ENCODE data around the gene SPDYE4.

- TF ChIP-seq, protein P1, sequence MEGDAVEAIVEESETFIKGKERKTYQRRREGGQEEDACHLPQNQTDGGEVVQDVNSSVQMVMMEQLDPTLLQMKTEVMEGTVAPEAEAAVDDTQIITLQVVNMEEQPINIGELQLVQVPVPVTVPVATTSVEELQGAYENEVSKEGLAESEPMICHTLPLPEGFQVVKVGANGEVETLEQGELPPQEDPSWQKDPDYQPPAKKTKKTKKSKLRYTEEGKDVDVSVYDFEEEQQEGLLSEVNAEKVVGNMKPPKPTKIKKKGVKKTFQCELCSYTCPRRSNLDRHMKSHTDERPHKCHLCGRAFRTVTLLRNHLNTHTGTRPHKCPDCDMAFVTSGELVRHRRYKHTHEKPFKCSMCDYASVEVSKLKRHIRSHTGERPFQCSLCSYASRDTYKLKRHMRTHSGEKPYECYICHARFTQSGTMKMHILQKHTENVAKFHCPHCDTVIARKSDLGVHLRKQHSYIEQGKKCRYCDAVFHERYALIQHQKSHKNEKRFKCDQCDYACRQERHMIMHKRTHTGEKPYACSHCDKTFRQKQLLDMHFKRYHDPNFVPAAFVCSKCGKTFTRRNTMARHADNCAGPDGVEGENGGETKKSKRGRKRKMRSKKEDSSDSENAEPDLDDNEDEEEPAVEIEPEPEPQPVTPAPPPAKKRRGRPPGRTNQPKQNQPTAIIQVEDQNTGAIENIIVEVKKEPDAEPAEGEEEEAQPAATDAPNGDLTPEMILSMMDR (conservative IDR thresholded peaks at IDR 0.05 in 1 of 2, IDR thresholded peaks at IDR 0.05 in 1 of 2; ENCODE audit: low read depth in 1 of 2, low read length in 2 of 2): no peak
- TF ChIP-seq EZH2 (IDR thresholded peaks at IDR 0.05; ENCODE audit: low read length, missing control alignments): no peak
Measured at GRCh38 chr17:8803531-8804420, 45.4 kb upstream of the SPDYE4 start.
